Parathyroid adenoma (tissue), 2 donors: Measurements from ENCODE around the gene LARGE1.
"Not testable (repeated sequence)": the region's sequence is repeated elsewhere in the genome, so short reads cannot be mapped to it uniquely, and the experiment has no call there.

Source experiments
- H2AFZ ChIP-seq: fragments of 300-600 bp; sonication (generic); one replicate; pipeline ENCODE4 v1.7.0; 2017; ENCODE audit warnings: antibody characterized with exemption, mild to moderate bottlenecking
- H3K27ac ChIP-seq: fragments of 300-600 bp; sonication (generic); one replicate; pipeline ENCODE4 v1.7.0; 2017
- H3K27me3 ChIP-seq: fragments of 300-600 bp; sonication (generic); one replicate; pipeline ENCODE4 v1.7.0; 2017; ENCODE audit warnings: low read length; ENCODE audit not compliant: control insufficient read depth, insufficient read depth
- H3K36me3 ChIP-seq: fragments of 300-600 bp; sonication (generic); one replicate; pipeline ENCODE4 v1.7.0; 2017; ENCODE audit warnings: low read length; ENCODE audit not compliant: control insufficient read depth, insufficient read depth
- H3K4me1 ChIP-seq: fragments of 300-600 bp; sonication (generic); one replicate; pipeline ENCODE4 v1.7.0; 2017; ENCODE audit warnings: control low read depth
- H3K4me2 ChIP-seq: fragments of 300-600 bp; sonication (generic); one replicate; pipeline ENCODE4 v1.7.0; 2017; ENCODE audit warnings: low read length
- H3K4me3 ChIP-seq: fragments of 300-600 bp; sonication (generic); one replicate; pipeline ENCODE4 v1.7.0; 2017; ENCODE audit warnings: low read depth, low read length
- H3K79me2 ChIP-seq: fragments of 300-600 bp; sonication (generic); one replicate; pipeline ENCODE4 v1.7.0; 2017; ENCODE audit warnings: control low read depth
- H3K9ac ChIP-seq: fragments of 300-600 bp; sonication (generic); one replicate; pipeline ENCODE4 v1.7.0; 2017; ENCODE audit warnings: mild to moderate bottlenecking
- H3K9me3 ChIP-seq: fragments of 300-600 bp; sonication (generic); one replicate; pipeline ENCODE4 v1.7.0; 2017; ENCODE audit warnings: low read length; ENCODE audit not compliant: control insufficient read depth
- TF ChIP-seq, protein P1 (sequence below): fragments of 300-600 bp; sonication (generic); IDR thresholded peaks from one replicate; pipeline ENCODE4 v1.7.0; 2017; ENCODE audit warnings: antibody characterized with exemption, mild to moderate bottlenecking
- donor health status: primary hyperparathyroidism.

The LARGE1 gene

DNA sequence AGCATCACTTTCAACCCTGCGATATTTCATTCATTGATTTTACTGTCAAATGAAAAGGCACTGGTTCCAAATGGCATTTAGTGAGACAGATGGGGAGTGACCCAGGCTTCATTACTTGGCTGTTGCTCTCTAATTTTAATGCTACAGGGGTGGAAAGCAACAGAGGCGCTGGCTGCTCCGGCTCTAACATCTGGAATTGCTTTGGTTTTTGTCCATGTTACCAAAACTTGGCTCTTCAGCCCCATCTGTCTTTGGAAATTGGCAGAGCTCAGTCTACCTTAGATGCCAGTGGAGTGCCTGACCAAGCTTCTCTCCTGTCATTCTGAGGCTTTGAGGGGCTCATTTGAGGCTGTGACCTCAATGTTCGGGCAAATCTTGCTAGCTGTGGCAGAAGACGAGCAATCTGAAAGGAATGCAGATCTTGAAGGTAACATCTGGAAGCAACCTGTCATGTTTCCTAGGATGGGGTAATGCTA lies 452.6 kb downstream of the LARGE1 start:
- no peaks in the 10 kb centered on the region for H3K36me3 ChIP-seq
- no peak overlapping the region for H3K4me3 ChIP-seq
- no peaks in the 10 kb centered on the region for H3K27me3 ChIP-seq
- H3K79me2 ChIP-seq: no peaks in the 10 kb centered on the region
- no peak overlapping the region for H3K4me2 ChIP-seq
- TF ChIP-seq, protein P1, sequence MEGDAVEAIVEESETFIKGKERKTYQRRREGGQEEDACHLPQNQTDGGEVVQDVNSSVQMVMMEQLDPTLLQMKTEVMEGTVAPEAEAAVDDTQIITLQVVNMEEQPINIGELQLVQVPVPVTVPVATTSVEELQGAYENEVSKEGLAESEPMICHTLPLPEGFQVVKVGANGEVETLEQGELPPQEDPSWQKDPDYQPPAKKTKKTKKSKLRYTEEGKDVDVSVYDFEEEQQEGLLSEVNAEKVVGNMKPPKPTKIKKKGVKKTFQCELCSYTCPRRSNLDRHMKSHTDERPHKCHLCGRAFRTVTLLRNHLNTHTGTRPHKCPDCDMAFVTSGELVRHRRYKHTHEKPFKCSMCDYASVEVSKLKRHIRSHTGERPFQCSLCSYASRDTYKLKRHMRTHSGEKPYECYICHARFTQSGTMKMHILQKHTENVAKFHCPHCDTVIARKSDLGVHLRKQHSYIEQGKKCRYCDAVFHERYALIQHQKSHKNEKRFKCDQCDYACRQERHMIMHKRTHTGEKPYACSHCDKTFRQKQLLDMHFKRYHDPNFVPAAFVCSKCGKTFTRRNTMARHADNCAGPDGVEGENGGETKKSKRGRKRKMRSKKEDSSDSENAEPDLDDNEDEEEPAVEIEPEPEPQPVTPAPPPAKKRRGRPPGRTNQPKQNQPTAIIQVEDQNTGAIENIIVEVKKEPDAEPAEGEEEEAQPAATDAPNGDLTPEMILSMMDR: no peak
- no peak overlapping the region for H3K27ac ChIP-seq
- no peaks in the 10 kb centered on the region for H3K4me1 ChIP-seq
- H3K9me3 ChIP-seq: no peaks in the 10 kb centered on the region
- no peak overlapping the region for H2AFZ ChIP-seq
- no peak overlapping the region for H3K9ac ChIP-seq

DNA sequence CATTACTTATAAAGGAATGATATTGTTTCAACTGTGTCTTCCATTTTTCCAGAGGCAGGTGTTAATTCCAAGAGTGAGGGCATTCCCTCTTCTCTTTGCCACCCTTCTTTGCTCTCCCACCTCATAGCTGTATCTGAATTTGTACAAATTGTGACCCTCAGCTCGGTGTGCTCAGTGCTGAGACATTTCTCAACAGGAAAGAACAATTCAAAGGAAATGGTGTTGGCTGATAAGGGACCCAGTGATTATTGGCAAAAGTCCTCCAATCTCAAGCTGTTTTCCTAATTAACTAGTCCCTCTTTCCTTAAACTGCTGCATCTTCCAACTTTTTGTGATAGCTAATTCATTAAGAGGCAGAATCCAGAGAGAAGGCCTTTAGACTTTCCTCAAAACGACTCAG lies 453.2 kb downstream of the LARGE1 start:
- no peak overlapping the region for H2AFZ ChIP-seq
- no peaks in the 10 kb centered on the region for H3K79me2 ChIP-seq
- no peak overlapping the region for H3K27ac ChIP-seq
- H3K9me3 ChIP-seq: no peaks in the 10 kb centered on the region
- TF ChIP-seq, protein P1: no peak
- no peak overlapping the region for H3K9ac ChIP-seq
- H3K4me2 ChIP-seq: no peak overlapping the region
- H3K4me3 ChIP-seq: no peak overlapping the region
- no peaks in the 10 kb centered on the region for H3K27me3 ChIP-seq
- no peaks in the 10 kb centered on the region for H3K36me3 ChIP-seq
- no peaks in the 10 kb centered on the region for H3K4me1 ChIP-seq

DNA sequence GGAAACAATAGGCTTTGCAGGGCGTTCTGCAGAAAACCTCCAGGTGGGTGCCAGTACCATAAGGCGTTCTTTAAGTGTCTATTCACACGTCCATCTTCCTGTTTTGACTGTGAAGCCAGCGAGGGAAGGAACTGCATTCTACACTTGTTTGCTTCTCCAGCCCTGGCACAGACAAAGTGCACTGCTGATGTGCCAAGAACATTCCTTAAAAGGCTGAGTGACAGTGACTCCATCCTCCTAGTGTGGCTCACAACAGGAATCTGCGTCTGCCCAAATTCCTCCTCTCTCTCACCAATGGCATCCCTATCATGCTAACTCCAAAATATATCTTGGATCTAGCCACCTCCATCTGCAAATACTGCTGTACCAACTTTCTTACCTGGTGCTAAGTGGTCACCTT lies 454.7 kb downstream of the LARGE1 start:
- no peak overlapping the region for H2AFZ ChIP-seq
- TF ChIP-seq, protein P1: no peak
- no peak overlapping the region for H3K9ac ChIP-seq
- no peaks in the 10 kb centered on the region for H3K27me3 ChIP-seq
- H3K9me3 ChIP-seq: no peaks in the 10 kb centered on the region
- no peak overlapping the region for H3K27ac ChIP-seq
- H3K4me3 ChIP-seq: no peak overlapping the region
- no peaks in the 10 kb centered on the region for H3K36me3 ChIP-seq
- no peaks in the 10 kb centered on the region for H3K4me1 ChIP-seq
- no peaks in the 10 kb centered on the region for H3K79me2 ChIP-seq
- no peak overlapping the region for H3K4me2 ChIP-seq

DNA sequence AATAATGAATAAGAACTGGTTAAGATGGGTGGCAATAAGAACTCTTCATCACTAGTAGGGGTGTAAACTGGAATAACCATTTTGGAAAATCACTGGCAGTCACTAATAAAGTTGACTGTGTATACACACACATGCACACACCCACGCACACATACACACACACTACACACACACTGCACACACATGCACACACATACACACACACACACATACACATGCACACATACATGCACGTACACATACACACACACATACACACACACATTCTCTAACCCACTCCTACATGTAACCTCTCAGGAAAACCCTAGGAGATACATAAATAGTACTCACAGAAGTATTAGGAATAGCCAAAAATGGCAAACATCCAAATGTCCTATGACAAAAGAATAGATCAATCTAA lies 455.6 kb downstream of the LARGE1 start:
- Histone ChIP-seq H3K9ac (no peak overlapping the region), H3K4me2 (no peak overlapping the region), H3K4me1 (no peaks in the 10 kb centered on the region), H3K79me2 (no peaks in the 10 kb centered on the region), H2AFZ (no peak overlapping the region), H3K27ac (no peak overlapping the region), H3K36me3 (no peaks in the 10 kb centered on the region), H3K9me3 (no peaks in the 10 kb centered on the region), H3K4me3 (no peak overlapping the region), H3K27me3 (no peaks in the 10 kb centered on the region)
- TF ChIP-seq, protein P1: no peak

DNA sequence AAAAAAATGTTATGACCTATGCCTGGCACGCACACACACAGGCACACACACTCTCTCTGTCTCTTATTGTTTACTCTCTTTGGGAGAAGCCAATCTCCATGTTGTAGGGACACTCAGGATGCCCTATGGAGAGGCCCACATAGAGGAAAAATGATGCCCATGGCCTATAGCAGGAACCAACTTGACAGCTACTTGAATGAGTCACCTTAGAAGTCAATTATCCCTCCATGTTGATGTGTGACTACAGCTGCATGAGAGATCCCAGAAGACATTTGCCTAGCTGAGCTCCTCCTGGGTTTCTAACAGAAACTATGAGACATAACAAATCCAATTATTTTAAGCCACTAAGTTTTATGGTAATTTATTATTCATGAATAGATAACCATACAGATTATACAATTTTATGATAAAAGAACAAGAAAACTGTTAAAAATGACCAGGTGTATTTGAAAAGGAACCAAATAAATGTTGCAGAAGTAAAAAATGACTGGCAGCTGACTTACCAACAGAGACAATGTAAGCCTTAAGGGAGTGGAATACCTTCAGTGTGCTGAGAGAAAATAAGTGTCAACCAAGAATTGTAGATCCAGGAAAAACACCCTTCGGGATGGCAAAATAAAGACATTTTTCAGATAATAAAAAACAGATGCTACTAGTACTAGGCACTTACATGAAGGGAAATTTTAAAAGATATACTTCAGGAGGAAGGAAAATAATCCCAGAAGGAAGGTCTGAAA lies 458.4 kb downstream of the LARGE1 start:
- Histone ChIP-seq H3K4me2 (no peak overlapping the region), H3K9ac (no peak overlapping the region), H3K36me3 (no peaks in the 10 kb centered on the region), H3K27ac (no peak overlapping the region), H2AFZ (no peak overlapping the region), H3K9me3 (no peaks in the 10 kb centered on the region), H3K27me3 (no peaks in the 10 kb centered on the region), H3K4me1 (no peaks in the 10 kb centered on the region), H3K4me3 (no peak overlapping the region), H3K79me2 (no peaks in the 10 kb centered on the region)
- TF ChIP-seq, protein P1: no peak

DNA sequence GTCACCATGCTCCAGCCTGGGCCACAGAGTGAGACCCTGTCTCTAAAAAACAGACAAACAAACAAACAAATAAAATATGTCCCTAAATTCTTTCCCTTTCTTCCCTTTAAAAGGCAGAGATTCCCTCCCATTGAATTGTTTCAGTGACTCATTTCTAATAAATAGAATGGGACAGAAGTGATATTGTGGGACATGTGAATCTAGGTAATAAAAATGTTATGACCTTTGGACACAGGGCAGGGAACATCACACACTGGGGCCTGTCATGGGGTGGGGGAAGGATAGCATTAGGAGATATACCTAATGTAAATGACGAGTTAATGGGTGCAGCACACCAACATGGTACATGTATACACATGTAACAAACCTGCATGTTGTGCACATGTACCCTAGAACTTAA lies 459.0 kb downstream of the LARGE1 start:
- not testable (repeated sequence) for H3K4me2 ChIP-seq, H2AFZ ChIP-seq, H3K27ac ChIP-seq, H3K4me1 ChIP-seq, H3K9me3 ChIP-seq, H3K79me2 ChIP-seq, H3K36me3 ChIP-seq, H3K4me3 ChIP-seq, H3K27me3 ChIP-seq, H3K9ac ChIP-seq
